Measurements from ENCODE around the gene PAXX. TPM values are rescaled to one million over a fixed set of nuclear protein-coding genes. Genes with fewer than 3 reads are reported as not detected.

PAXX gene
- total and polyA plus RNA-seq, 2 donors (not counting 1 experiment from before 2014, with no cell fraction given): 74.8 to 167 TPM

- Mint-ChIP-seq H3K27ac (peak overlapping the region; percentile 41), H3K9me3 (ENCODE audit: insufficient read depth) (no peaks in the 10 kb centered on the region), H3K4me3 (no peak overlapping the region), H3K4me1 (peaks cover 15% of the 10 kb centered on the region), H3K27me3 (no peaks in the 10 kb centered on the region)
- H3K9me3 ChIP-seq (ENCODE audit: control extremely low read depth in 1 of 3, control insufficient read depth in 2 of 3, insufficient read depth in 1 of 3, low read length in 2 of 3): peaks cover 0 to 9% (median 0%) of the 10 kb centered on the region in 3 donors
- H3K27me3 ChIP-seq (replicated peaks in 1 of 4; ENCODE audit: control extremely low read depth in 1 of 4, control insufficient read depth in 3 of 4, insufficient read depth in 4 of 4, low read length in 3 of 4): no peaks in the 10 kb centered on the region
- H3K9ac ChIP-seq (ENCODE audit: low read length): no peak overlapping the region
- intact Hi-C loops (cut with micrococcal nuclease): no loop called here
- H3K4me3 ChIP-seq (ENCODE audit: control extremely low read depth in 1 of 5, extremely low read depth in 1 of 5, insufficient read depth in 1 of 5, low read depth in 2 of 5, low read length in 4 of 5): no peak overlapping the region
- no peaks in the 10 kb centered on the region for H3K36me3 ChIP-seq (replicated peaks in 1 of 2; ENCODE audit: control extremely low read depth in 1 of 2, control insufficient read depth in 1 of 2, extremely low read depth in 1 of 2, insufficient read depth in 2 of 2, low read length in 1 of 2)
- peaks cover 3 to 15% of the 10 kb centered on the region in 2 donors for H3K4me1 ChIP-seq (ENCODE audit: control insufficient read depth in 2 of 2, insufficient read depth in 2 of 2, low read length in 2 of 2)
- H4K20me1 ChIP-seq (ENCODE audit: control insufficient read depth, insufficient read depth, low read length, poor library complexity, severe bottlenecking): peaks cover 3% of the 10 kb centered on the region
- DNase-seq: peak; percentile 77
- TF ChIP-seq EZH2 (IDR thresholded peaks at IDR 0.05; ENCODE audit: borderline replicate concordance, insufficient read depth, low read depth, low read length, poor library complexity, severe bottlenecking) (no peak), CTCF (IDR thresholded peaks at IDR 0.05) (no peak)
- WGBS (ENCODE audit: insufficient coverage): 76% methylated on average over 27 of the region's 30 CpGs
- peak; percentile 50 for ATAC-seq (ENCODE audit: low read depth)
- H2AFZ ChIP-seq (ENCODE audit: insufficient read depth, low read depth, low read length, poor library complexity, severe bottlenecking): no peak overlapping the region
- no peak overlapping the region for H3K4me2 ChIP-seq (replicated peaks; ENCODE audit: low read depth, low read length, poor library complexity, severe bottlenecking)
- no peaks in the 10 kb centered on the region for H3K79me2 ChIP-seq (ENCODE audit: control insufficient read depth, insufficient read depth, low read length)
- CTCF ChIA-PET: interaction anchor here (1.2 to 2.1 kb wide), 2 partner anchors 14 to 18 kb away, joined by 3 to 6 read pairs; no protein-coding TSS in a partner anchor
- POLR2A ChIA-PET: interaction anchor here (0.9 to 1.2 kb wide), 3 partner anchors 10 to 22 kb away, joined by 3 read pairs; partner anchors contain the start of gene FUT7
- no peak overlapping the region for H3K27ac ChIP-seq (ENCODE audit: low read length in 2 of 2)
Measured at GRCh38 chr9:137021979-137022661, 29.9 kb downstream of the PAXX start.

GRCh38 chr9:137022662-137023008 is 30.4 kb downstream of the PAXX start:
- H3K4me3 Mint-ChIP-seq: no peak overlapping the region

More at GRCh38 chr9:137022662-137023008, 30.4 kb downstream of the PAXX start:
- H3K27me3 Mint-ChIP-seq: no peaks in the 10 kb centered on the region
- intact Hi-C loops (cut with micrococcal nuclease): no loop called here
- Histone ChIP-seq H4K20me1 (ENCODE audit: control insufficient read depth, insufficient read depth, low read length, poor library complexity, severe bottlenecking) (peaks cover 4% of the 10 kb centered on the region), H3K9ac (ENCODE audit: low read length) (no peak overlapping the region), H3K27me3 (replicated peaks in 1 of 4; ENCODE audit: control extremely low read depth in 1 of 4, control insufficient read depth in 3 of 4, insufficient read depth in 4 of 4, low read length in 3 of 4) (no peaks in the 10 kb centered on the region), H2AFZ (ENCODE audit: insufficient read depth, low read depth, low read length, poor library complexity, severe bottlenecking) (no peak overlapping the region), H3K79me2 (ENCODE audit: control insufficient read depth, insufficient read depth, low read length) (no peaks in the 10 kb centered on the region), H3K27ac (ENCODE audit: low read length in 2 of 2) (no peak overlapping the region), H3K36me3 (replicated peaks in 1 of 2; ENCODE audit: control extremely low read depth in 1 of 2, control insufficient read depth in 1 of 2, extremely low read depth in 1 of 2, insufficient read depth in 2 of 2, low read length in 1 of 2) (no peaks in the 10 kb centered on the region), H3K4me1 (ENCODE audit: control insufficient read depth in 2 of 2, insufficient read depth in 2 of 2, low read length in 2 of 2) (peaks cover 7 to 20% of the 10 kb centered on the region in 2 donors), H3K9me3 (ENCODE audit: control extremely low read depth in 1 of 3, control insufficient read depth in 2 of 3, insufficient read depth in 1 of 3, low read length in 2 of 3) (peaks cover 0 to 9% (median 0%) of the 10 kb centered on the region in 3 donors), H3K4me2 (replicated peaks; ENCODE audit: low read depth, low read length, poor library complexity, severe bottlenecking) (no peak overlapping the region), H3K4me3 (ENCODE audit: control extremely low read depth in 1 of 5, extremely low read depth in 1 of 5, insufficient read depth in 1 of 5, low read depth in 2 of 5, low read length in 4 of 5) (no peak overlapping the region)
- TF ChIP-seq CTCF (IDR thresholded peaks at IDR 0.05) (no peak), EZH2 (IDR thresholded peaks at IDR 0.05; ENCODE audit: borderline replicate concordance, insufficient read depth, low read depth, low read length, poor library complexity, severe bottlenecking) (no peak)
- 92% methylated on average over 17 of the region's 23 CpGs for WGBS (ENCODE audit: insufficient coverage)
- ChIA-PET POLR2A (no interaction called here), CTCF (no interaction called here)
- H3K9me3 Mint-ChIP-seq (ENCODE audit: insufficient read depth): no peaks in the 10 kb centered on the region
- no peak overlapping the region for H3K27ac Mint-ChIP-seq
- ATAC-seq (ENCODE audit: low read depth) (no peak), DNase-seq (no peak)
- H3K4me1 Mint-ChIP-seq: peaks cover 17% of the 10 kb centered on the region
